Mesenchymal stem cell (in vitro differentiated cells and primary cell): ENCODE results near the gene PRKCB.

Experiments used
- DNase-seq: peaks from one replicate; pipeline ENCODE4 v3.0.0-alpha.2; 2013
- H2AFZ ChIP-seq: one replicate; pipeline ENCODE4 v1.6.1; 2013; ENCODE audit warnings: low read depth, mild to moderate bottlenecking, control low read depth, inconsistent platforms, low read length, moderate library complexity
- H2AK5ac ChIP-seq: 2 replicates; pipeline ENCODE4 v1.6.1; 2013; ENCODE audit warnings: low read length, moderate library complexity, mild to moderate bottlenecking, inconsistent platforms; ENCODE audit not compliant: severe bottlenecking
- H2BK120ac ChIP-seq: one replicate; pipeline ENCODE4 v1.6.1; 2013; ENCODE audit warnings: low read depth, mild to moderate bottlenecking, inconsistent platforms, low read length, moderate library complexity
- H2BK12ac ChIP-seq, 2 experiments: one replicate each; pipeline ENCODE4 v1.6.1; 2013; ENCODE audit warnings: inconsistent platforms in 2 of 2, low read length in 2 of 2, mild to moderate bottlenecking in 2 of 2, moderate library complexity in 2 of 2, control low read depth in 1 of 2
- H2BK15ac ChIP-seq: one replicate; pipeline ENCODE4 v1.6.1; 2013; ENCODE audit warnings: mild to moderate bottlenecking, low read depth, inconsistent platforms; ENCODE audit not compliant: poor library complexity, severe bottlenecking
- H2BK5ac ChIP-seq: 2 replicates; pipeline ENCODE4 v1.6.1; 2013; ENCODE audit warnings: low read depth, mild to moderate bottlenecking, low read length, control low read depth, inconsistent platforms; ENCODE audit not compliant: poor library complexity, severe bottlenecking
- H3K14ac ChIP-seq, 2 experiments: one replicate each; pipeline ENCODE4 v1.6.1; 2013; ENCODE audit warnings: inconsistent platforms in 2 of 2, low read length in 2 of 2, control low read depth in 1 of 2, mild to moderate bottlenecking in 1 of 2, moderate library complexity in 1 of 2
- H3K18ac ChIP-seq, 2 experiments: one replicate each; pipeline ENCODE4 v1.6.1; 2013; ENCODE audit warnings: inconsistent platforms in 2 of 2, low read length in 2 of 2, control low read depth in 1 of 2, low read depth in 1 of 2, mild to moderate bottlenecking in 1 of 2
- H3K23ac ChIP-seq, 2 experiments: one replicate each; pipeline ENCODE4 v1.6.1; 2013; ENCODE audit warnings: inconsistent platforms in 2 of 2, low read length in 2 of 2, mild to moderate bottlenecking in 2 of 2, moderate library complexity in 2 of 2, control low read depth in 1 of 2
- H3K27ac ChIP-seq: 2 replicates; pipeline ENCODE4 v1.5.1; 2013; ENCODE audit warnings: mild to moderate bottlenecking, moderate library complexity, low read length, control low read depth, inconsistent platforms; ENCODE audit not compliant: poor library complexity, severe bottlenecking
- H3K27me3 ChIP-seq, 2 experiments: 2 replicates each; pipeline versions ENCODE4 v1.6.1 to v1.7.0; 2013; ENCODE audit warnings: low read length in 2 of 2, mild to moderate bottlenecking in 2 of 2, moderate library complexity in 2 of 2, control low read depth in 1 of 2, inconsistent platforms in 1 of 2; ENCODE audit not compliant: control insufficient read depth in 1 of 2, insufficient read depth in 1 of 2
- H3K36me3 ChIP-seq, 2 experiments: 2 replicates each; pipeline versions ENCODE4 v1.6.1 to v1.7.0; 2013; ENCODE audit warnings: low read length in 2 of 2, control low read depth in 1 of 2, inconsistent platforms in 1 of 2, low read depth in 1 of 2, mild to moderate bottlenecking in 1 of 2; ENCODE audit not compliant: insufficient read depth in 2 of 2, control insufficient read depth in 1 of 2
- H3K4ac ChIP-seq, 2 experiments: one replicate each; pipeline ENCODE4 v1.6.1; 2013; ENCODE audit warnings: inconsistent platforms in 2 of 2, low read length in 2 of 2, mild to moderate bottlenecking in 2 of 2, moderate library complexity in 2 of 2, control low read depth in 1 of 2, low read depth in 1 of 2
- H3K4me1 ChIP-seq: 2 replicates; pipeline ENCODE4 v1.6.1; 2013; ENCODE audit warnings: low read depth, low read length, control low read depth; ENCODE audit not compliant: control insufficient read depth, insufficient read depth
- H3K4me2 ChIP-seq: 2 replicates; pipeline ENCODE4 v1.6.1; 2013; ENCODE audit warnings: low read length, mild to moderate bottlenecking, inconsistent platforms; ENCODE audit not compliant: poor library complexity, severe bottlenecking
- H3K4me3 ChIP-seq, 2 experiments: 2 replicates each; pipeline versions ENCODE4 v1.5.1 to v1.7.0; 2013; ENCODE audit warnings: low read length in 2 of 2, mild to moderate bottlenecking in 2 of 2, control low read depth in 1 of 2, low read depth in 1 of 2; ENCODE audit not compliant: insufficient read depth in 1 of 2
- H3K79me1 ChIP-seq: replicated peaks from 2 replicates; pipeline ENCODE4 v1.6.1; 2013; ENCODE audit warnings: mild to moderate bottlenecking, control low read depth, low read length, inconsistent platforms; ENCODE audit not compliant: poor library complexity, severe bottlenecking
- H3K9ac ChIP-seq: 2 replicates; pipeline ENCODE4 v1.7.0; 2013; ENCODE audit warnings: mild to moderate bottlenecking, low read length, moderate library complexity
- H3K9me3 ChIP-seq: 2 replicates; pipeline ENCODE4 v1.7.0; 2013; ENCODE audit warnings: mild to moderate bottlenecking, low read length; ENCODE audit not compliant: control insufficient read depth
- H4K8ac ChIP-seq: one replicate; pipeline ENCODE4 v1.6.1; 2013; ENCODE audit warnings: inconsistent platforms, mild to moderate bottlenecking, low read length, moderate library complexity
- H4K91ac ChIP-seq: one replicate; pipeline ENCODE4 v1.6.1; 2013; ENCODE audit warnings: mild to moderate bottlenecking, low read length, inconsistent platforms
- WGBS: methylation state at CpG from one replicate; pipeline ENCODE4 v1.1.7; 2013; ENCODE audit warnings: mixed read lengths; 5-methylcytosine and 5-hydroxymethylcytosine counted together

Gene PRKCB

GRCh38 chr16:24188751-24189318 is 353.1 kb downstream of the PRKCB start:
- Histone ChIP-seq H3K9ac (no peak overlapping the region), H2AFZ (no peak overlapping the region), H2BK15ac (no peak overlapping the region), H3K18ac (no peak overlapping the region), H3K4me2 (no peak overlapping the region), H4K8ac (no peak overlapping the region), H3K4ac (no peak overlapping the region), H3K36me3 (no peaks in the 10 kb centered on the region), H2BK5ac (no peak overlapping the region), H3K27me3 (no peaks in the 10 kb centered on the region), H3K4me1 (no peaks in the 10 kb centered on the region), H3K27ac (no peak overlapping the region), H3K23ac (no peak overlapping the region), H2BK12ac (no peak overlapping the region), H3K14ac (no peak overlapping the region), H2AK5ac (no peak overlapping the region), H2BK120ac (no peak overlapping the region), H4K91ac (no peak overlapping the region), H3K9me3 (no peaks in the 10 kb centered on the region), H3K4me3 (no peak overlapping the region), H3K79me1 (no peaks in the 10 kb centered on the region)
- WGBS: 80% methylated on average over 6 of the region's 6 CpGs
- DNase-seq: no peak

GRCh38 chr16:24189941-24190340 is 354.2 kb downstream of the PRKCB start:
- H2BK120ac ChIP-seq: no peak overlapping the region
- no peak overlapping the region for H2AFZ ChIP-seq
- no peak overlapping the region for H3K4me2 ChIP-seq
- H3K27me3 ChIP-seq: no peaks in the 10 kb centered on the region
- H2AK5ac ChIP-seq: no peak overlapping the region
- H3K9me3 ChIP-seq: no peaks in the 10 kb centered on the region
- no peaks in the 10 kb centered on the region for H3K4me1 ChIP-seq
- H4K8ac ChIP-seq: no peak overlapping the region
- H3K4me3 ChIP-seq: no peak overlapping the region
- no peak overlapping the region for H3K23ac ChIP-seq
- no peak overlapping the region for H2BK15ac ChIP-seq
- H3K4ac ChIP-seq: no peak overlapping the region
- H3K18ac ChIP-seq: no peak overlapping the region
- H3K79me1 ChIP-seq: no peaks in the 10 kb centered on the region
- H3K27ac ChIP-seq: no peak overlapping the region
- no peak overlapping the region for H2BK5ac ChIP-seq
- no peak overlapping the region for H2BK12ac ChIP-seq
- whole genome bisulfite sequencing: 85% methylated on average over 3 of the region's 3 CpGs
- no peaks in the 10 kb centered on the region for H3K36me3 ChIP-seq
- H3K14ac ChIP-seq: no peak overlapping the region
- H4K91ac ChIP-seq: no peak overlapping the region
- no peak overlapping the region for H3K9ac ChIP-seq
- DNase-seq: no peak

- Histone ChIP-seq H4K91ac (no peak overlapping the region), H3K4me2 (no peak overlapping the region), H3K79me1 (no peaks in the 10 kb centered on the region), H3K36me3 (no peaks in the 10 kb centered on the region), H4K8ac (no peak overlapping the region), H3K4me3 (no peak overlapping the region), H2BK5ac (no peak overlapping the region), H3K27me3 (no peaks in the 10 kb centered on the region), H2BK120ac (no peak overlapping the region), H3K9ac (no peak overlapping the region), H3K27ac (no peak overlapping the region), H2AK5ac (no peak overlapping the region), H3K4ac (no peak overlapping the region), H3K4me1 (no peaks in the 10 kb centered on the region), H3K18ac (no peak overlapping the region), H3K9me3 (no peaks in the 10 kb centered on the region), H3K14ac (no peak overlapping the region), H3K23ac (no peak overlapping the region), H2AFZ (no peak overlapping the region), H2BK15ac (no peak overlapping the region), H2BK12ac (no peak overlapping the region)
- WGBS: 58% methylated on average over 7 of the region's 7 CpGs
- no peak for DNase-seq
Observed at GRCh38 chr16:24191876-24192402, 356.2 kb downstream of the PRKCB start.

- Histone ChIP-seq H4K91ac (no peak overlapping the region), H3K4me2 (no peak overlapping the region), H3K36me3 (no peaks in the 10 kb centered on the region), H2BK5ac (no peak overlapping the region), H2AK5ac (no peak overlapping the region), H2BK120ac (no peak overlapping the region), H4K8ac (no peak overlapping the region), H3K4ac (no peak overlapping the region), H3K14ac (no peak overlapping the region), H3K9ac (no peak overlapping the region), H3K4me1 (no peaks in the 10 kb centered on the region), H3K27me3 (no peaks in the 10 kb centered on the region), H3K27ac (no peak overlapping the region), H3K18ac (no peak overlapping the region), H2BK15ac (no peak overlapping the region), H2AFZ (no peak overlapping the region), H3K9me3 (no peaks in the 10 kb centered on the region), H3K4me3 (no peak overlapping the region), H3K23ac (no peak overlapping the region), H3K79me1 (no peaks in the 10 kb centered on the region), H2BK12ac (no peak overlapping the region)
- WGBS: 38% methylated on average over 2 of the region's 2 CpGs
- no peak for DNase-seq
Observed at GRCh38 chr16:24195221-24195620, 359.4 kb downstream of the PRKCB start.
